ENCODE data around the gene CEP295NL.

CEP295NL gene

DNA sequence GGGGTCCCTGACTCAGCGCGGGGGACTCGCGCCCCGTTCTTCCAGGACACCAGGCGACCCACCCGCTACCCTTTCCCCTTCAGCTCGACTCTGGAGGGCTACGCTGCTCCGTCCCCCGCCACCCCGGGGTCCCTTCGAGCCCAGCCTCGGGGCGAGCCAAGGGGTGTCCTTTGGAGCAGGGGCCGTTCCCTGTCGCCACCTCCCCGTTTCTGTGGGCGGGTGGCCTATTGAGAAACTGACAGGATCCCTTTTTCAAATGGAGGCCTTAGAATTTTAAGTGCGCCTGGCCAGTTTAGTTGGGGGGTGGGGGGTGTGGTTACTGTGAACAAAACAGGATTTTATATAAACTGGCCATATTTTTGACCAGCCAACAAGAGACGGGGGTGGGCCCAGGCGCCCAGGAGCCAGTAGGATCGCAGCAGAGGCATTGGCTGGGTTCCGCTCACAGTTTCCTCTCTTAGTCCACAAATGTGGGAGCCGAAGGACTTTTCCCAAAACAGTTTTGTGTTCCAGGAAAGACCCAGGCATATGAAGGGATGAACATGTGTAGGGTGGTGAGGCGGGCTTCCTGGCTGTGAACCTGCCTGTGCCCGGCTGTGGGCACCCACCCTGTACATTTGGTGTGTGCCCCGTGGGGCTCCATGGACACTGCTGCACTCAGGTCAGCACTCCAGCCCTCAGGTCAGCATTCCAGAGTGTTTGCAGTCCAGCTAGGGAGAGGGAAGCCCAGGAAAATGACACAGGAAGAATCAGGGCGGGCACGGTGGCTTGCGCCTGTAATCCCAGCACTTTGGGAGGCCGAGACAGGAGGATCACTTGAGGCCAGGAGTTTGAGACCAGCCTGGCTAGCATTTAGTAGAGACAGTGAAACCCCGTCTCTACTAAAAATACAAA, 22.9 kb upstream of the CEP295NL start:
- no peak for DNase-seq (ENCODE audit: insufficient read length, low spot score)
- TF ChIP-seq, protein P1, sequence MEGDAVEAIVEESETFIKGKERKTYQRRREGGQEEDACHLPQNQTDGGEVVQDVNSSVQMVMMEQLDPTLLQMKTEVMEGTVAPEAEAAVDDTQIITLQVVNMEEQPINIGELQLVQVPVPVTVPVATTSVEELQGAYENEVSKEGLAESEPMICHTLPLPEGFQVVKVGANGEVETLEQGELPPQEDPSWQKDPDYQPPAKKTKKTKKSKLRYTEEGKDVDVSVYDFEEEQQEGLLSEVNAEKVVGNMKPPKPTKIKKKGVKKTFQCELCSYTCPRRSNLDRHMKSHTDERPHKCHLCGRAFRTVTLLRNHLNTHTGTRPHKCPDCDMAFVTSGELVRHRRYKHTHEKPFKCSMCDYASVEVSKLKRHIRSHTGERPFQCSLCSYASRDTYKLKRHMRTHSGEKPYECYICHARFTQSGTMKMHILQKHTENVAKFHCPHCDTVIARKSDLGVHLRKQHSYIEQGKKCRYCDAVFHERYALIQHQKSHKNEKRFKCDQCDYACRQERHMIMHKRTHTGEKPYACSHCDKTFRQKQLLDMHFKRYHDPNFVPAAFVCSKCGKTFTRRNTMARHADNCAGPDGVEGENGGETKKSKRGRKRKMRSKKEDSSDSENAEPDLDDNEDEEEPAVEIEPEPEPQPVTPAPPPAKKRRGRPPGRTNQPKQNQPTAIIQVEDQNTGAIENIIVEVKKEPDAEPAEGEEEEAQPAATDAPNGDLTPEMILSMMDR (IDR thresholded peaks at IDR 0.05; ENCODE audit: insufficient read depth, missing control alignments): no peak
- no peak for FAIRE-seq

DNA sequence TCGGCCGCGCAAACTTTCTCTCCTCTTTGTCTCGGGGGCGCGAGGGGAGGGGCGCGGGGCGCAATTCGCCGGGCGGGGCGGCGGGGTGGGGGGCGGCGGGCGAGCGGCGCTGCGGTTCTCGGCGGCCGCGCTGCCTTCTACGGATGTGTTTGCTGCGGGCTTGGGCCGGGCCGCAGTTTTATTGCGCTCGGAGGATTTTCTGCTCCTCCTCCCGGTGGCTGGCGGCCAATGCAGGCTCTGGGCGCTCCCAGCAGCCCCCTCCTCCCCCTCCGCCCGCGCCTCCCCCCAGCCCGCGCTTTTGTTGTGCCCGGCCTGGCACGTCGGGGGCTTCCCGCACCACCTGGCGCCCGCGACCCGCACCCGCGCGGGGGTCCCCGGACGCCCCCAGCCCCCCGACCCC, 22.2 kb upstream of the CEP295NL start, which contains the start of gene TIMP2:
Gene TIMP2 (minus strand): TSS at position 154 of the 400 bp plus-strand sequence. CDS start 299 bp downstream, outside the sequence.
- TF ChIP-seq, protein P1 (IDR thresholded peaks at IDR 0.05; ENCODE audit: insufficient read depth, missing control alignments): peak; percentile 7
- DNase-seq (ENCODE audit: insufficient read length, low spot score): peak; percentile 89
- no peak for FAIRE-seq

DNA sequence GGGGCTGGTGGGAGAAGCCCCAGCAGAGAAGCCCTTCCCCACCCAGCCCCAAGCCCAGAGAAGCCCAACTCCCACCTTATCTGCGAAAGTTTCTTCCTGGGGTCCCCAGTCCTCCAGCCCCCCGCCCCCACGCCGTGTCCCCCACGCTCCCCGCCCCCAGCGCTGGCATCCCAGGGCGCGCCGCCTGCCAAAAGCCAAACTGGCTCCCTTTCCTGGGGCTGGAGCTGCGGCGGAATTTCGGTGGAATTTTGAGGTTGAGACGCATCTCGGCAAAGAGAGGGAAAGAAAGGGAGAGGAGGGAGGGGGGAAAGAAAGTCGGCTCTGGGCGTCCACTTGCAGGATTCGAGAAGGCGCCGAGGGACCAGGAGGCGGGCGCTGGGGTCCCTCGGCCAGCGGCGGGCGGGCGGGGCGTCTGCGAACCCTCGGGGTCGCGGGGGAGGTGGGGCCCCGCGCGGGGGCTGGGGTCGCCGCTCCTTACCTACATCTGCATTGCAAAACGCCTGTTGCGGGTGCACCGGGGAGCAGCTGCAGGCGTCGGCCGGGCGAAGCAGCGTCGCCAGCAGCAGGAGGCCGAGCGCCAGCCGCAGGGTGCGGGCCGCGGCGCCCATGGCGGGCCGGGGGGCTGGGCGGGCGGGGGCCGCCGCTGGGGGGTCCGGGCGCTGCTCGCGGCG, 21.6 kb upstream of the CEP295NL start:
- TF ChIP-seq, protein P1 (IDR thresholded peaks at IDR 0.05; ENCODE audit: insufficient read depth, missing control alignments): no peak
- FAIRE-seq (no peak), DNase-seq (ENCODE audit: insufficient read length, low spot score) (no peak)

DNA sequence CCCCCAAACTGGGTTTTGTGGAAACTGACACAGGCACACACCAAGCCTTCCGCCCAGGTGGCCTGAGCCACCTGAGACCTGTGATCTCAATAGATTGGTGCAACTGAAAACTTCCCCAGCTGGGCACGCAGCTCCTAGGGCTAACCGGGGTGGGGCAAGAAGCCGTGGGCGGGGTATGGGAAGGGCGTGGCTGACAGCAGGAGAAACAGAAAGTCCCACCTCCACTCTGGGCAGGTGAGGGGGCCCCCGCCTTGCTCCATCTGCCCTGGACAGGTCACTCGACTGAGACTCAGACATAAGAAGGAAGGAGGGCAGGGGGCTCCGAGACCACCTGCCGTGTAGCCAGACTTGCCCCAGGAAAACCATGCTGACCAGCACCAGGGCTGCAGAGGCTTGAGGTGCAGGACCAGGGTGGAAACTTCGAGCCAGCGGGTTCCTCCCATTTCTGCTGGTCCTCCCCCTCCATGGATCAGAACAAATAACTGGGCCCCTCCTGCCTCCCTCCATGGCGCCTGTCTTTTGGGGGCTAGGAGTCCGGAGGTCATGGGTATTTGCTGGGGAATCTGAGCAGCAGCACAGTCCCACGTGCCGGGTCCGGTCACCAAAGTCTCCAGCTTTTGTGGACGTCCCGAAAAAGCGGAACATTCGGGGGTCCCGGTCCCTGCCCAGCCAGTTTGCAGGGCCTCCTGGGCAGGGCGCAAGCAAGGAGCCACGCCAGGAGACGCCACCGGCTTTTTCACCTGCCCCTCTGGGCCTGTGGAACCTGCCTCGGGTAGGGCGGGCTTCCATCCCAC, 20.9 kb upstream of the CEP295NL start:
- no peak for FAIRE-seq
- no peak for DNase-seq (ENCODE audit: insufficient read length, low spot score)
- TF ChIP-seq, protein P1 (IDR thresholded peaks at IDR 0.05; ENCODE audit: insufficient read depth, missing control alignments): no peak

GRCh38 chr17:78922816-78923498, 20.0 kb upstream of the CEP295NL start:
- TF ChIP-seq, protein P1 (IDR thresholded peaks at IDR 0.05; ENCODE audit: insufficient read depth, missing control alignments): no peak
- FAIRE-seq: no peak
- DNase-seq (ENCODE audit: insufficient read length, low spot score): no peak

DNA sequence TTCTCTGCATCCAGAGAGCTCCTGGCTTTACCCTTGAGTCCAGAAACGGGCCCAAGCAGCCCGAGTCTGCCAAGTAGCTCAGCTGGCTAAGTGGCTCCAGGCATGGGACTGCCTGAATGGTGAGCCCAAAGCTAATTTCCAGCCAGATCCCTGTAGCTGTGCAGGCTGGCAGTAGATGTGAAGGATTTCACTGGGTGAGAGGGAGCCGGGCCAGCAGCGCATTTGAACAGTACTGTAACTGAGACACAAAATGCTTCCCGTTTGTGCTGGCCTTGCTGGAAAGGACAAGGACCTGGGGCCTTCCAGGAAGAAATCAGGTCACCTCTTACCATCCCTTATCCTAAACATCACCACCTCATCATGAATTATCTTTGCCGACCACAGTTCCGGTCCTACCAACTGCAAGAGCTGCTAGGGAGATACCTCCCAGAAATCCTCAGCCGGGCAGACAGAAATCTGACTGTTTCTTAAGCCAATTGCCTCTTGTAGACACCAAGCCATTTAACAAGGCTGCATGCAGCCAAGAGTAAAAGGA, 18.5 kb upstream of the CEP295NL start:
- DNase-seq (ENCODE audit: insufficient read length, low spot score) (no peak), FAIRE-seq (no peak)
- TF ChIP-seq, protein P1 (IDR thresholded peaks at IDR 0.05; ENCODE audit: insufficient read depth, missing control alignments): no peak
